GM13976 (cell line): ENCODE results near the gene CCDC6.

Source experiments
- DNase-seq: peaks from one replicate; pipeline ENCODE4 v3.0.0; 2012; ENCODE audit warnings: low spot score
- in situ Hi-C: fragments of 300-500 bp; cut with MboI; formaldehyde crosslinking; loops from one replicate; pipeline ENCODE4 v1.12.0; 2022; ENCODE audit warnings: low sequenced_read_pairs, mixed read lengths, inconsistent platforms; ENCODE audit not compliant: unreplicated experiment
- TF ChIP-seq, protein P1 (sequence below): IDR thresholded peaks from 2 replicates; pipeline ENCODE4 v1.5.1; 2012; ENCODE audit warnings: borderline replicate concordance, mild to moderate bottlenecking; ENCODE audit not compliant: insufficient read depth; ENCODE audit errors: extremely low read depth, missing control alignments, control extremely low read depth

CCDC6 gene

DNA sequence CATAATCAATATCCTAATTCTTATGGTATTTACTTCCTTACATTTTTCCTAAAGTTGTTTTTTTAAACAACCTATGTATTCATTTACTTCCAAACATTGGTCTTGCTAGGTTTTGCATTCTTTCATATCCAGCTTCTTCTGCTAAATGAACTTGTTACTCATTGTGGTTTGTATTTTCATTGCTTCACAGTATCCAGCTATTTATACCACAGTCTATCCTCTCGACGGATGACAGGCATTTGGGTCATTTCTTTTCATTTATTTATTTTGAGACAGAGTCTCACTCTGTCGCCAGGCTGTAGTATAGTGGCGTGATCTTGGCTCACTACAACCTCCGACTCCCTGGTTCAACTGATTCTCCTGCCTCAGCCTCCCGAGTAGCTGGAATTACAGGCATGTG, 66.8 kb downstream of the CCDC6 start:
- no peak for DNase-seq
- TF ChIP-seq, protein P1, sequence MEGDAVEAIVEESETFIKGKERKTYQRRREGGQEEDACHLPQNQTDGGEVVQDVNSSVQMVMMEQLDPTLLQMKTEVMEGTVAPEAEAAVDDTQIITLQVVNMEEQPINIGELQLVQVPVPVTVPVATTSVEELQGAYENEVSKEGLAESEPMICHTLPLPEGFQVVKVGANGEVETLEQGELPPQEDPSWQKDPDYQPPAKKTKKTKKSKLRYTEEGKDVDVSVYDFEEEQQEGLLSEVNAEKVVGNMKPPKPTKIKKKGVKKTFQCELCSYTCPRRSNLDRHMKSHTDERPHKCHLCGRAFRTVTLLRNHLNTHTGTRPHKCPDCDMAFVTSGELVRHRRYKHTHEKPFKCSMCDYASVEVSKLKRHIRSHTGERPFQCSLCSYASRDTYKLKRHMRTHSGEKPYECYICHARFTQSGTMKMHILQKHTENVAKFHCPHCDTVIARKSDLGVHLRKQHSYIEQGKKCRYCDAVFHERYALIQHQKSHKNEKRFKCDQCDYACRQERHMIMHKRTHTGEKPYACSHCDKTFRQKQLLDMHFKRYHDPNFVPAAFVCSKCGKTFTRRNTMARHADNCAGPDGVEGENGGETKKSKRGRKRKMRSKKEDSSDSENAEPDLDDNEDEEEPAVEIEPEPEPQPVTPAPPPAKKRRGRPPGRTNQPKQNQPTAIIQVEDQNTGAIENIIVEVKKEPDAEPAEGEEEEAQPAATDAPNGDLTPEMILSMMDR: no peak
- in situ Hi-C loops: no loop called here

DNA sequence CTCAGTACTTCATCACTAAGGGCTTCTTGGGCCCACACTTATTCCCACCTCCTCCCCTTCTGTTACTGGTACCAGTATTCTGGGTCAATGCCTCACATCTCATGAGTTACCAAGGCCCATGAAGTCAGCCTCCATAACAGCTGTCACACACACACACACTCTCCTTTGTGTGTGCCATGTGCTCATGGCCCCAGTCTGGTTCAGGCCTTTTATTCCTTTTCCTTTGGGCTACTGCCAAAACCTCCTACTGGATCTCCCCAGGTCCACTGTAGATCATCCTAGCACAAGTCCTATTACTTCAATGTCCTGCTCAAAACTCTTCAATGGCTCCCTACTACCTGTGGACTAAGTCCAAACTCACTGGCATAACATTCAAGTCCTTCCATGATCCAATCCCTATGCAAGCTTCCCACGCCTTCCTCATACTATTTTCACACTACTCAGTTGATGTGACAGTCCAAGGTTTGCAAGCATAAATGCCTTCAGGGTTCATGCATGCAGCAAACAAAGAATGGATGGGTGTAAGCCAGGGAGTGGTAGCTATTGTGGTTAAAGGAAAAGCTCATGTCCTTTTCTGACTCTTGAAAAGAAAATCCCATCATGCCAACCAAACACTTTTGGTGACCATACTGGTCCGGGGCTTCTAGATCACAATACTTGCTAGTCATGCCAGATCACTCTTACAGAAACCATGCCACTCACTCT, 68.1 kb downstream of the CCDC6 start:
- DNase-seq: no peak
- TF ChIP-seq, protein P1: no peak
- in situ Hi-C loops: no loop called here

DNA sequence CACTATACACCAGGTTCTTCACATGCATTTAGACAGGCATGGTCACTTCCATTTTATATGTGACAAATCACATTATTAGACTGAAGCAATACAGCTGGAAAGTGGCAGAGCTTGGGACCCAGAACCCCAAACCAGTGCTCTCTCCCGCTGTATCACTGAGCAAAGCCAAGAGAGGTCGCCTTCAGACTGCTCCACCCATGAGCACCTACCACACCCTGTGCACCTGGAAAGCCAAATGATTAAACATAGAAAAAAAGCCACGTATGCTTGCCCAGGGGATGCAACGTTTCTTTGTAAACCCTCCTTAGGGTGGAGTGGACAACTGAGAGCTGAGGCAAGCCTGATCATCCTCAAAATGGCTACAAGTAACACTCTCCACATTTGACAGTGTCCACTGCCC, 72.5 kb downstream of the CCDC6 start:
- in situ Hi-C loops: no loop called here
- no peak for DNase-seq
- TF ChIP-seq, protein P1: no peak

DNA sequence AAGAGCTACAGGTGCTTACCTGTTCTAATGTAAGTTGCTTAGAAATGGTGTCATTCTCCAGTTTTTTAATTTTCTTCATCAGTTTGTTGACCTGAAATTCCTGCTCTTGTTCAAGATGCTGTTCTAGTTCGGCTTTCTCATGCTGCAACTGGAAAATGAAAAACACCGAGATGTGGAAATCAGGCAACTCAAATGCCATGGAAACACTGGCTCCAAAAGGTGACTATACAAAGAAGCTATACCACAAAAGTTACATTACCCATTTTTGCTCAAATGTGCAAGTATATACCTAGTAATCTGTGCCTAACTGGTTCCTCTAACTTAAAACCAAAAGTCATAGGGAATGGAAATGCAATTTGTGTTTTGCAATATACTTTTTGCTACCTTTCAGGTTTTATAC, 73.8 kb downstream of the CCDC6 start:
- TF ChIP-seq, protein P1: no peak
- in situ Hi-C loops: no loop called here

DNA sequence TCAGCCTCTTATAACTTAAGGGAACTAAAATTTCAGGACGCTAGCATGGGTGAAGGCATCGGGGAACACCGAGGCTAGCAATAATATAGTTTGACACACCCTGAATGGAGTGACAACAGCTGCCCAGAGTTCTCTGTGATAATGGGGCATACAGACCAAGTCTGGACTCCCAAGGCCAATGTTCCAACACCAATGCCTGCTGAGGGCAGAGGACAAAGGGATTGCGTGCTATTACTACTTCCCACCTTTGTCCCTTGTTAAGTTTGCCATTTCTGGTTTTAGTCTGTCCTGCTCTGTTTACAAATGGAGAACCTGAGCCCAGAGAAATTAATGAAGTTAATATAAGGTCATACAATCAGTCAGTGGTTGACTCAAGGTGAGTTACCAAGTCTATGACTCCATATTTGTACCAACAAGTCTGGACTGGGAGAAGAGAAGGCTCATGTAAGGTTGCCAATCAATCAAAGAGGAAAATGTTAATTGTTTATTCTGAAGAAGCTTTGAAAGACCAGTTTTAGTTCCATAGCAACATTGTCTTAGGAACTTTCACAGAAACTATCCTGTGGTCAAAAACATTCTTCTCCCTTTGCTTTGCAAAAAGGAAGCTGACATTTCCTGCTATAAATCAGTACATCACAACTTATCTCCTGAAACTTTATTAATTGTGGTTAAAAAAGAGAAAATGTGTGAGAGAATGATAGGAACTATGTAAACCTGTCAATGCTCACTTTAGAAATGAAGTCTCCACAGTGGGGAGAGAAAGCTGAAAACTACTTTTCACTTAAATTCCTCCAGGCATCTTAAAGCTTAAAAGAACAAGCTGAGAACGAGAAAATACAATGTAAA, 74.5 kb downstream of the CCDC6 start:
- no peak for DNase-seq
- in situ Hi-C loops: no loop called here
- TF ChIP-seq, protein P1: no peak

More for the DNA sequence above, 73.8 kb downstream of the CCDC6 start:
- no peak for DNase-seq

DNA sequence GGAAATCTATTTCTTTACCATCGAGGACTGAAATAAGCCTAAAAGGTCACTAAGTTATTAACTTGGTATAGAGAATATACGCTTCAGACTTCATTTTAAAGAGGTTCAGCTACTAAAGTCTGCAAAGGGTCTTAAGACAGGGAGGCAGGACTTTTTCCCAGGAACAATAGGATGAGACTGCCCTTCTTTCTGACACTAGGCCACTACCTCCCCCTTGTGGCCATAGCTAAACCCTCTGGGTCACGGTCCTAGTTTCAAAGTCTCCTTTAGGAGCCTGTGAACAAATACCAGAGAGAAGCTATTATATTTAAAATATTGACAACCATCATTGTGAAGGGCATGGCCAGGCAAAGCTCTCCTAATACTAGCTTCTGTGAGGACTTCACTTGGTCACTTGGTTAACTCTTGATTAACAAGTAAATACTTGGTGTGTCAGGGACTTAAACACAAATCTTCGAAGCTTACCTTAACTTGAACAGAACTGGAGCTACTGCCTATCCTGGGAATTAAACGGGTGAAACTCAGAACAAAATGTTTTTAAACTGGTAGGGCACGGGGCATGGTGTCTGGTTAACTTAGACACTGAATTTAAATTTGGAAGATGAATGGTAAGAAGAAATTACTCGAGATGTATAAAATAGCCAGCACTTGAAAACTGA, 75.6 kb downstream of the CCDC6 start:
- in situ Hi-C loops: no loop called here
- no peak for DNase-seq
- TF ChIP-seq, protein P1: peak; percentile 60
